Superior temporal gyrus (tissue), 1 donor: ENCODE results near the gene GTF2A1L.
"Not testable (repeated sequence)": the region's sequence is repeated elsewhere in the genome, so short reads cannot be mapped to it uniquely, and the experiment has no call there.

Experiments used
- DNase-seq: peaks from one replicate; pipeline ENCODE4 v3.0.0-alpha.2; 2016; ENCODE audit errors: extremely low spot score

The GTF2A1L gene

DNA sequence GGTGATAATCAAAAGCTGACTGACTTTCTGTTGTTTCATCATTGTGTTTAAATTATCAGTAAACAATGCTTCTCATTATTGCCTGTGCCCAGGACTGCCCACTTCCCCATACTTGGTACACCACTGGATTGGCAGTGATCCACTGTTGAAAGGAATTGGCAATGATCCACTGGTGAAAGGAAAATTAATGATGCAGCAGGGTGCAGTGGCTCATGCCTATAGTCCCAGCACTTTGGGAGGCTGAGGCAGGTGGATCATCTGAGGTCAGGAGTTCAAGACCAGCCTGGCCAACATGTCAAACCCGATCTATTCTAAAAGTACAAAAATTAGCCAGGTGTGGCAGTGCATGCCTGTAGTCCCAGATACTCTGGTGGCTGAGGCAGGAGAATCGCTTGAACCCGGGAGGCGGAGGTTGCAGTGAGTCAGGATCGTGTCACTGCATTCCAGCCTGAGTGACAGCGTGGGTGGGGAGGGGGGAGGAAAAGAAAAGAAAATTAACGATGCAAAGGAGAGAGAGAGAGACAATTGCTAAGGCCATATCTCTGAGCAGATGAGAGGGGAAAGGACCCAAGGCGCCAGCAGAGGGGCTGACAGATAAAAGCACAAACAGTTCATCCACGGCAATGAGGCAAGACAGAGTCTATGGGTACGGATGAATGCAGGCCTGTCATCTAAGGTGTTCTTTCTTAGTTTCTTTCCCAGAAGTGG is 10.2 kb upstream of the GTF2A1L start:
- DNase-seq, result peak; percentile 77

DNA sequence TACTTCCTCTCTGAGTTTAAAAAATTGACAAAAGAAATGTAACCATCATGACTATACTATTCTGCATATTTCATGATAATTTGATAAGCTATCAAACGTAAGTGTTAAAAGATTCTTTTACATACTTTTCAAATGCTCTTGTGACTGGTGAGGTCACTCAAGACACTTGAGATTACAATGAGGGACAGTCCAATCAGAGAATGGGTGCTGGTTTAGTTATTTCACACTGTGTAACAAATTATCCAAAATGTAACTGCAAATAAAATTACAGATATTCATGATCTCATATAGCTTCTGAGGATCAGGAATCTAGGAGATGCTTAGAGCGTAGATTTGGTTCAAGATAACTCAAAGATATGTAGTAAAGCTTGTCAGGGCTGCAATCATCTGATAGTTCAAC is 4.4 kb upstream of the GTF2A1L start:
- DNase-seq, result no peak

DNA sequence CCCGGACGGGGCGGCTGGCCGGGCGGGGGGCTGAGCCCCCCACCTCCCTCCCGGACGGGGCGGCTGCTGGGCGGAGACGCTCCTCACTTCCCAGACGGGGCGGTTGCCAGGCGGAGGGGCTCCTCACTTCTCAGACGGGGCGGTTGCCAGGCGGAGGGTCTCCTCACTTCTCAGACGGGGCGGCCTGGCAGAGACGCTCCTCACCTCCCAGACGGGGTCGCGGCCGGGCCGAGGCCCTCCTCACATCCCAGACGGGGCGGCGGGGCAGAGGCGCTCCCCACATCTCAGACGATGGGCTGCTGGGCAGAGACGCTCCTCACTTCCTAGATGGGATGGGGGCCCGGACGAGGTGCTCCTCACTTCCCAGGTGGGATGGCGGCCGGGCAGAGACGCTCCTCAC is 3.1 kb upstream of the GTF2A1L start:
- DNase-seq, result not testable (repeated sequence)

DNA sequence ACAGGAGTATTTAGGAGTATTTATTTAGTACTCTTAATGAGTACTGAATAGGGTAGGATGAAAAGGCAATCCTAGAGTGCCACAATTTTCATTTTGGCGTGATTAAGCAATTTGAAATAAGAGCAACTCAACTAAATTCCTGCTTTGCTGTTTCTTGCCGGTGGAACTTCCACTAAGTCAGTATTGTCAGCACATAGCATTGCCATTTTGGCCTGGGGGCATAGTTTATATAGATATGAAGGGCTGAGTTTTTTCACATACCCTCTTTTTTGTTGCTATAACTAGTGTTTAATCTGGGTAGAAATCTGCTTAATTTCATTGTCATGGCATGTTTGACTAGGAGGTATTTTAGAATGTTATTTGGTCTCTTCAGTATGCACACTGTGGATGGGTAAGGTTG is 1.9 kb downstream of the GTF2A1L start:
- DNase-seq, result no peak

DNA sequence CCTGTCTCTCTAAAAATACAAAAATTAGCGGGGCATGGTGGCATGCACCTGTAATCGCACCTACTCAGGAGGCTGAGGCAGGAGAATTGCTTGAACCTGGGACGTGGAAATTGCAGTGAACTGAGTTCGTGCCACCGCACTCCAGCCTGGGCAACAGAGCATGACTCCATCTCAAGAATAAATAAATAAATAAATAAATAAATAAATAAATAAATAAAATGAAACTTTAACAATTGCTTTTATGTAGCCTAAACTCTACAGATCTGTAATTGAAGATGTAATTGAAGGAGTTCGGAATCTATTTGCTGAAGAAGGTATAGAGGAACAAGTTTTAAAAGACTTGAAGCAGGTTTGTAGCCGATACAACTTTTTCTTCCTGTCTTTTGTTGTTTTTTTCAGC is 2.9 kb downstream of the GTF2A1L start:
- no peak for DNase-seq

GRCh38 chr2:48622691-48623090 is 5.0 kb downstream of the GTF2A1L start:
- DNase-seq, result peak; percentile 62

- no peak for DNase-seq
Observed at GRCh38 chr2:48624696-48625095, 7.0 kb downstream of the GTF2A1L start.

GRCh38 chr2:48626047-48626446 is 8.4 kb downstream of the GTF2A1L start:
- DNase-seq, result no peak

DNA sequence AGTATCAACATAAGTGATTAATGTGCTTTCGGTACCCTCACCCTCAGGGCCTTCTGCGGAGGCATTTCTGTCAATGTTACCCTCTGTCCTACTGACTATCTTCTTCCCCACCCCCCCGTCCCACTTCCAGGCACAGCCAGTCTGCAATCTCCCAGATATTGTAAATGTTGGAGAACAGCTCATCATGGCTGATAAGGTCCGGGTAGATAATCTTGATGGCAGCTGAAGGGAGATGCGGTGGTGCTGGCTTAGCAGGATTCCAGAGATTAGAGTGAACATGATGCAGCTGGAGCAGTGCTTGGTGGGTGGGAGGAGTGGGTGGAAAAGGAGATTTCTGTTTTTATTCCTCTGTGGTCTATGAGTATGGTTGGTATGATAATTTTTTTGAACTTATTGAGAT is 15.5 kb downstream of the GTF2A1L start:
- DNase-seq, result no peak

DNA sequence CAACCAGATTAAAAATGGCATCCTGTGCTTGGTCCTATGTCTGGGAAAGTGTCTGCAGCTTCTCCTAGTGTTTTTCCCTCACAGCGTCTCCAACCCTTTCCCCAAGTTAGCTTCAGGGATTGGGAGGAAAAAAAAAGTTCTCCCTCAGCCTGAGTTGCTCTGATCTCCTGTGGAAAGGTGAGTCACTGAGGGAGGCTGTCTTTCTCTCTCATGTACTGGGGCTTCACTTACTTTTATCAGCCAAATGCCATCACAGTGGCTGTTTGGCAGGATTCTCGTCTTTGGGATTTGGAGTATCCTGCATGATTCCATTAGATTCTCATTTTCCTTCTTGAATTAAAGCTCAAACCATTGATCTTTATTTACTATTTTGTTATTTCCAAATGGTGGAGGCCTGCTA is 18.1 kb downstream of the GTF2A1L start:
- DNase-seq, result no peak

GRCh38 chr2:48638261-48638660 is 20.6 kb downstream of the GTF2A1L start:
- DNase-seq, result no peak

DNA sequence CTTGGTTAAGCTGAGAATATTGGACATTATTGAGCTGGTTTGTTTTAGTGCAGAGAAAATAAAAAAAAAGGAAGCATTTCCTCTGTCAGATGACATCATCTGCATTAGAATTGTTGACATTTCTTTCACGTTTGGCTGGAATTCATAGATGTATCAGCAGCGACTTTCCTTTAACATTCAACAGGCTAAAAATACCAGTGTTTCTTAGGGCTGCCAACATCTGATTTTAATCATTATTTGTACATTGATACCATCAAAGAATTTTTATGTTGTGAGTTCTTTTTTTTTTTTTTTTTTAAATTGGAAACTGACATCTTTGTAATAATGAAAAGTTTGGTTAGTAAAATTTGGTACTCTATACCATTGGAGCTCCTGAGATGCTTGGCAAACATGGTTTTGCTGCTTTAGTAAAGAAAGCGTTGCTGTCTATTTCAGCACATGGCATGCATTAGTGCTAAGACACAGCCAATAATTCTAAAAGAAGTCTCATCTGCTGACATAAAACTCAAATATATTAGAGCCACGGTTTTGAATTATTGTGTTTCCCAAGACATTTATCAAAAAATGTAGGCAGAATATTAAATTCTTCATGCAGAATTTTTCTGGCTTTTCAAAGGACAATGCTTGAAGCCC is 33.6 kb downstream of the GTF2A1L start:
- no peak for DNase-seq

DNA sequence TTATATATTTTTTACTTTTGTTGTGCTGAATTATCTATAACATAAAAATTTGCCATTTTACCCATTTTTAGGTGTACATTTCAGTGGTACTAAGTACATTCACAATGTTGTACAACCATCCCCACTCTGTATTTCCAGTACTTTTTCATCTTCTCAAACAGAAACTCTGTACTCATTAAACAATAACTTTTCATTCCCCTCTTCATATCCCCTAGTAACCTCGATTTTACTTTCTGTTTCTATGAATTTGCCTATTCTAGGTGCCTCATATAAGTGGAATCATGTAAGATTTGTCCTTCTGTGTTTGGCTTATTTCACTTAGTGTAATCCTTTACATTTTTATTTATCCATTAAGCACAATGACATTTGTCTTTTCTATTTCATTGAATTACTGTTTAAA is 51.3 kb downstream of the GTF2A1L start:
- DNase-seq, result no peak

DNA sequence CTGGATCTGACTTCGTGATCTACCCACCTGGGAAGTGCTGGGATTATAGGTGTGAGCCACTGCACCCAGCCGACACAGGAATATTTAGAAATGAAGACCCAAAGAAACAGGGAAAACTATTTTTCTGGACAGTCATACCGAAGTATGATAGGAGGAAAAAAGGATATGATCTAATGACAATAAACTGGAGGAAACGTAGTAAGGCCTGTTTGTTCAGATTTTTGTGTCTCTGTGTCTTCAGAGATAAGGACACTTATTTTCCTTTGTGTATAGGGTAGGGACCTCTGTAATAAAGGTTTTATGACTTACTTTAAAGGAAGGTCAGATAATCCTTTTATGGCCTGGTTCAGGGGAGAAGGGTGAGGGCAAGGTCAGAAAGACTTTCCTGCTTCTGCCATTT is 55.9 kb downstream of the GTF2A1L start:
- no peak for DNase-seq

GRCh38 chr2:48674933-48675332 is 57.3 kb downstream of the GTF2A1L start:
- DNase-seq, result no peak

DNA sequence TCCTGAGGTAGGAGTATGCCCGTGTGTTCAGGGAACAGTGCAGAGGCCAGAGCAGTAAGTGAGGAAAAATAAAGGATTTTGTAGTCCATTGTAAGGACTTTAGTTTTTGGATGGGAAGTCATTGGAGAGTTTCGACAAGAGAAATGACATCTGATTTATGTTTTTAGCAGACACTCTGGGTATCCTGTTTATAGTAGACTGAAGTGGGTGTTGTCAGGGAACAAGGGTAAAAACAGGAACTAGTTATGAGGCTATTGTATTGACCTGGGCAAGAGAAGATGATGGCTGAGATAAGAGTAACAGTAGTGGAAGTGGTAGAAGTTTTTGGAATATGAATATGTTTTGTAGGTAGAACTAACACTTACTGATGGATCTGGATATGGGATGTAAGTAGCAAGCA is 59.8 kb downstream of the GTF2A1L start:
- no peak for DNase-seq

DNA sequence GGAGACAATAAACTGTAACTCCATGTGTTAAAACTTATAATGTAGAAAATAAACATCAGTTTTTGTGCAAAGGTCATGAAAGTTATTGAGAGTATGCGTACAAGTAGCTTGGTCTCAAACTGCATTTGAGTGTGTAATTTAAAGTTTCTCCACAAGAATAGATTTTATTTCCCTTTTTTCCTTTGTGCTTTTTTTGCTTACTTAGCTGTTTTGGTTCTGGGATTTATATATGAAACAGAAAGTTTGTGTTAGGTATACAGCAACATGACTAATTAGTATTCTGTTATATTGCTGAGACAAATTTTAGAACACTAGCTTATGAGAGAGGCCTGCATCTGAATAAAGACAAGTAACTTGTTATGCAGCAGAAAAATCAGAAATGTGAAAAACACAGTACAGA is 67.5 kb downstream of the GTF2A1L start:
- no peak for DNase-seq

DNA sequence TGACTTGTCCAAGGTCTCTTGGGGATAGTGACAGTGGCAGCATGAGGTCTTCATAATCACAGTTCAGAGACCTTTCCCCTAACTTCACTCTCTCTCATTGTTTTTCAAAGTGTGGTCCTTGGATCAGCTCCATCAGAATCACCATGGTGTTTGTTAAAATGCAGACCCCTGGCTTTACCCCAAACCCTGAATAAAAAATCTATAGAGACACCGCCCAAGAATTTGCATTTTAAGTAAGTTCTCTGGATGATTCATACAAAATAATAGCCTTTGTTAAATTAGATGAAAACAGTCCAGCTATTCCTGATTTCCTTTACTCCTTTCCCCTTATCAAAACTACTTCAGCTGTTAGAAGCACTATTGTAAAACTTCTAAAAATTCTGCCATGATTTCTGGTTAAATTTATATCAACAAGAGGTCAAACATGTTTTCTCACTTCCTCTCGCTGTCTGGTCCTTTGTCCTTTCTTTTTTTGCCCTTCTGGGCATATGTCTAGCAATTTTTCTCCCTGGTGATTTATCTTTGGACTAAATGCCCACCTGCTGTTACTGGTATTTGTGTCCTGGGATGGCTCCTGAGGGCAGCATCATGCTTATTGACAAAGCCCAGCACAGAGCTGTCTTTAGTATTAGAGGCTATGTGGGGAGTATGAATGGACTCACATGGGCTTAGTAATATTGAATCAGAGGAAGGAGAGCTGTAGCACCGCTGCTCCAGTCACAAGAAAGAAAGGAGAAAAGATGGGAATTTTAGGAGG is 74.5 kb downstream of the GTF2A1L start:
- DNase-seq, result no peak

DNA sequence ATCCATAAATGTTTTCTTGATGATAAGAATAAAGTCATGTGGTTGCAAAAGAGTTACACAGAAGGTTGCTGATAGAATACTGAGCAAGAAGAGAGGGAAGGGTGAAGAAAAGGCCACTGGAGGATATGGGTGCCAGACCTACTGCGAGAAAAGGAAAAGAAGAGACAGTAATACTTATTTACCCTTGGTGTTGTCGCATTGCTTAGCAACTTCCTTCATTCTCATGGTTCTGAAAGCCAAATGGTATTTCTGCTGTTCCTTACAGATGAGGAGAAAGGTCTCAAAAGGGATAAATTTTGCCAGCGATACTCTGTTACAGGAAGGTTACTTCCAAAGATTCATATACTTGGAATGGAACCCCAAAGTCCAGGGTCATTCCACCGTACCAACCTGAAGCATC is 75.4 kb downstream of the GTF2A1L start:
- DNase-seq, result no peak

GRCh38 chr2:48693645-48694044 is 76.0 kb downstream of the GTF2A1L start:
- DNase-seq, result no peak

- no peak for DNase-seq
Observed at GRCh38 chr2:48694149-48694548, 76.5 kb downstream of the GTF2A1L start.

DNA sequence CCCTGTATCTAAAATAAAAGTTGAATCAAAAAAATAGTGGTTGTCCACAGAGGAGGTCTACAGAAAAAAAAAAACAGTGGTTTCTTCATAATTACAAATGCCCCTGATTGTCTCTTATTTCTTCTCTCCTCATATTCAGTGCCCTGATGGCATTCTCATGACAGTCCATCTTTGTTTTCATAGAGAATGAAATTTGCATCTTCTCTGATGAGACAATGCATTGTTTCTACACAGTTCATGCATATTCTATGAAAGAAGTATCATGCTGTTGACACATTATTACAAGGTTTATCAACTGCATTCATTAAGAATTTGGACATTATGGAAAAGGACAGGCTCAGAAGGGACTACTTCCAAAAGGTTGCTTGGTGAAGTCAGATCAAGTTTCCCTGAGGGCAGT is 78.3 kb downstream of the GTF2A1L start:
- peak; percentile 87 for DNase-seq

GRCh38 chr2:48696881-48697280 is 79.2 kb downstream of the GTF2A1L start:
- DNase-seq, result no peak
